ENCODE data around the gene SHCBP1L.
A peak's percentile ranks its signal among the peaks of the same experiment; 100 is the strongest.

SHCBP1L gene

GRCh38 chr1:182867861-182868260, 85.1 kb downstream of the SHCBP1L start:
- peaks cover 26 to 100% of the 10 kb centered on the region in 2 experiments for H3K36me3 ChIP-seq (ENCODE audit: control insufficient read depth in 1 of 2, insufficient read depth in 2 of 2, low read depth in 1 of 2, low read length in 2 of 2)
- no peak overlapping the region for H2BK12ac ChIP-seq (ENCODE audit: low read length in 2 of 2)
- H3K4me3 ChIP-seq (ENCODE audit: insufficient read depth in 1 of 2, low read depth in 1 of 2, low read length in 2 of 2): no peak overlapping the region
- H3K23ac ChIP-seq (ENCODE audit: low read length in 2 of 2): no peak overlapping the region
- H3K79me1 ChIP-seq (replicated peaks; ENCODE audit: low read length, poor library complexity, severe bottlenecking): peaks cover 20% of the 10 kb centered on the region
- no peak overlapping the region for H4K91ac ChIP-seq (ENCODE audit: low read length)
- H3K9me3 ChIP-seq (ENCODE audit: control insufficient read depth, low read length): no peaks in the 10 kb centered on the region
- no peak overlapping the region for H2AFZ ChIP-seq (ENCODE audit: low read depth, low read length)
- no peaks in the 10 kb centered on the region for H3K27me3 ChIP-seq (ENCODE audit: control insufficient read depth in 1 of 2, insufficient read depth in 1 of 2, low read length in 2 of 2)
- no peak overlapping the region for H4K8ac ChIP-seq (ENCODE audit: low read length)
- no peak overlapping the region for H3K4ac ChIP-seq (ENCODE audit: low read depth in 1 of 2, low read length in 2 of 2)
- no peak for DNase-seq
- H2BK5ac ChIP-seq (ENCODE audit: low read depth, low read length, poor library complexity, severe bottlenecking): no peak overlapping the region
- H3K18ac ChIP-seq (ENCODE audit: low read depth in 1 of 2, low read length in 2 of 2): no peak overlapping the region
- no peak overlapping the region for H2BK15ac ChIP-seq (ENCODE audit: low read depth, poor library complexity, severe bottlenecking)
- H3K4me2 ChIP-seq (ENCODE audit: low read length, poor library complexity, severe bottlenecking): no peak overlapping the region
- no peak overlapping the region for H2BK120ac ChIP-seq (ENCODE audit: low read depth, low read length)
- H3K4me1 ChIP-seq (ENCODE audit: control insufficient read depth, insufficient read depth, low read depth, low read length): no peaks in the 10 kb centered on the region
- no peak overlapping the region for H3K14ac ChIP-seq (ENCODE audit: low read length in 2 of 2)
- H2AK5ac ChIP-seq (ENCODE audit: low read length, severe bottlenecking): no peak overlapping the region
- H3K9ac ChIP-seq (ENCODE audit: low read length): no peak overlapping the region
- no peak overlapping the region for H3K27ac ChIP-seq (ENCODE audit: low read length, poor library complexity, severe bottlenecking)

- Histone ChIP-seq H3K79me1 (replicated peaks; ENCODE audit: low read length, poor library complexity, severe bottlenecking) (peaks cover 13% of the 10 kb centered on the region), H3K9me3 (ENCODE audit: control insufficient read depth, low read length) (no peaks in the 10 kb centered on the region), H3K14ac (ENCODE audit: low read length in 2 of 2) (no peak overlapping the region), H4K8ac (ENCODE audit: low read length) (no peak overlapping the region), H3K9ac (ENCODE audit: low read length) (no peak overlapping the region), H3K27ac (ENCODE audit: low read length, poor library complexity, severe bottlenecking) (no peak overlapping the region), H3K4me1 (ENCODE audit: control insufficient read depth, insufficient read depth, low read depth, low read length) (no peaks in the 10 kb centered on the region), H3K36me3 (ENCODE audit: control insufficient read depth in 1 of 2, insufficient read depth in 2 of 2, low read depth in 1 of 2, low read length in 2 of 2) (peaks cover 16 to 100% of the 10 kb centered on the region in 2 experiments), H4K91ac (ENCODE audit: low read length) (no peak overlapping the region), H2BK120ac (ENCODE audit: low read depth, low read length) (no peak overlapping the region), H2AFZ (ENCODE audit: low read depth, low read length) (no peak overlapping the region), H2BK15ac (ENCODE audit: low read depth, poor library complexity, severe bottlenecking) (no peak overlapping the region), H3K4me2 (ENCODE audit: low read length, poor library complexity, severe bottlenecking) (no peak overlapping the region), H3K27me3 (ENCODE audit: control insufficient read depth in 1 of 2, insufficient read depth in 1 of 2, low read length in 2 of 2) (no peaks in the 10 kb centered on the region), H3K4ac (ENCODE audit: low read depth in 1 of 2, low read length in 2 of 2) (no peak overlapping the region), H2BK5ac (ENCODE audit: low read depth, low read length, poor library complexity, severe bottlenecking) (no peak overlapping the region), H3K23ac (ENCODE audit: low read length in 2 of 2) (no peak overlapping the region), H3K4me3 (ENCODE audit: insufficient read depth in 1 of 2, low read depth in 1 of 2, low read length in 2 of 2) (no peak overlapping the region), H2BK12ac (ENCODE audit: low read length in 2 of 2) (no peak overlapping the region), H2AK5ac (ENCODE audit: low read length, severe bottlenecking) (no peak overlapping the region), H3K18ac (ENCODE audit: low read depth in 1 of 2, low read length in 2 of 2) (no peak overlapping the region)
- 97% methylated on average over 4 of the region's 5 CpGs for WGBS
- DNase-seq: no peak
Measured at GRCh38 chr1:182863940-182864339, 89.0 kb downstream of the SHCBP1L start.

- DNase-seq: no peak
Measured at GRCh38 chr1:182862827-182863226, 90.1 kb downstream of the SHCBP1L start.

GRCh38 chr1:182861994-182862393, 91.0 kb downstream of the SHCBP1L start:
- no peak overlapping the region for H3K4me2 ChIP-seq (ENCODE audit: low read length, poor library complexity, severe bottlenecking)
- H3K23ac ChIP-seq (ENCODE audit: low read length in 2 of 2): no peak overlapping the region
- H3K27me3 ChIP-seq (ENCODE audit: control insufficient read depth in 1 of 2, insufficient read depth in 1 of 2, low read length in 2 of 2): no peaks in the 10 kb centered on the region
- H4K8ac ChIP-seq (ENCODE audit: low read length): no peak overlapping the region
- H3K9me3 ChIP-seq (ENCODE audit: control insufficient read depth, low read length): no peaks in the 10 kb centered on the region
- H4K91ac ChIP-seq (ENCODE audit: low read length): no peak overlapping the region
- no peak overlapping the region for H2BK5ac ChIP-seq (ENCODE audit: low read depth, low read length, poor library complexity, severe bottlenecking)
- no peak overlapping the region for H2BK15ac ChIP-seq (ENCODE audit: low read depth, poor library complexity, severe bottlenecking)
- H3K4ac ChIP-seq (ENCODE audit: low read depth in 1 of 2, low read length in 2 of 2): no peak overlapping the region
- no peak overlapping the region for H3K18ac ChIP-seq (ENCODE audit: low read depth in 1 of 2, low read length in 2 of 2)
- H2BK120ac ChIP-seq (ENCODE audit: low read depth, low read length): no peak overlapping the region
- no peak overlapping the region for H2AK5ac ChIP-seq (ENCODE audit: low read length, severe bottlenecking)
- 100% methylated on average over 1 of the region's 2 CpGs for WGBS
- DNase-seq: peak; percentile 55
- no peak overlapping the region for H2AFZ ChIP-seq (ENCODE audit: low read depth, low read length)
- no peak overlapping the region for H3K14ac ChIP-seq (ENCODE audit: low read length in 2 of 2)
- H2BK12ac ChIP-seq (ENCODE audit: low read length in 2 of 2): no peak overlapping the region
- peaks cover 12 to 100% of the 10 kb centered on the region in 2 experiments for H3K36me3 ChIP-seq (ENCODE audit: control insufficient read depth in 1 of 2, insufficient read depth in 2 of 2, low read depth in 1 of 2, low read length in 2 of 2)
- H3K4me1 ChIP-seq (ENCODE audit: control insufficient read depth, insufficient read depth, low read depth, low read length): no peaks in the 10 kb centered on the region
- H3K27ac ChIP-seq (ENCODE audit: low read length, poor library complexity, severe bottlenecking): no peak overlapping the region
- H3K4me3 ChIP-seq (ENCODE audit: insufficient read depth in 1 of 2, low read depth in 1 of 2, low read length in 2 of 2): no peak overlapping the region
- no peak overlapping the region for H3K9ac ChIP-seq (ENCODE audit: low read length)
- H3K79me1 ChIP-seq (replicated peaks; ENCODE audit: low read length, poor library complexity, severe bottlenecking): peaks cover 15% of the 10 kb centered on the region

More at GRCh38 chr1:182862827-182863226, 90.1 kb downstream of the SHCBP1L start:
- no peak overlapping the region for H3K4me3 ChIP-seq (ENCODE audit: insufficient read depth in 1 of 2, low read depth in 1 of 2, low read length in 2 of 2)
- H3K18ac ChIP-seq (ENCODE audit: low read depth in 1 of 2, low read length in 2 of 2): no peak overlapping the region
- WGBS: no CpG with 5 or more reads among the region's 1 CpG
- H3K79me1 ChIP-seq (replicated peaks; ENCODE audit: low read length, poor library complexity, severe bottlenecking): peaks cover 15% of the 10 kb centered on the region
- H2BK12ac ChIP-seq (ENCODE audit: low read length in 2 of 2): no peak overlapping the region
- H2BK5ac ChIP-seq (ENCODE audit: low read depth, low read length, poor library complexity, severe bottlenecking): no peak overlapping the region
- H2AK5ac ChIP-seq (ENCODE audit: low read length, severe bottlenecking): no peak overlapping the region
- no peak overlapping the region for H3K14ac ChIP-seq (ENCODE audit: low read length in 2 of 2)
- no peak overlapping the region for H2BK15ac ChIP-seq (ENCODE audit: low read depth, poor library complexity, severe bottlenecking)
- H3K23ac ChIP-seq (ENCODE audit: low read length in 2 of 2): no peak overlapping the region
- no peak overlapping the region for H4K8ac ChIP-seq (ENCODE audit: low read length)
- H4K91ac ChIP-seq (ENCODE audit: low read length): no peak overlapping the region
- no peak overlapping the region for H2AFZ ChIP-seq (ENCODE audit: low read depth, low read length)
- H3K4me2 ChIP-seq (ENCODE audit: low read length, poor library complexity, severe bottlenecking): no peak overlapping the region
- no peak overlapping the region for H2BK120ac ChIP-seq (ENCODE audit: low read depth, low read length)
- H3K27me3 ChIP-seq (ENCODE audit: control insufficient read depth in 1 of 2, insufficient read depth in 1 of 2, low read length in 2 of 2): no peaks in the 10 kb centered on the region
- H3K4ac ChIP-seq (ENCODE audit: low read depth in 1 of 2, low read length in 2 of 2): no peak overlapping the region
- no peaks in the 10 kb centered on the region for H3K9me3 ChIP-seq (ENCODE audit: control insufficient read depth, low read length)
- no peaks in the 10 kb centered on the region for H3K4me1 ChIP-seq (ENCODE audit: control insufficient read depth, insufficient read depth, low read depth, low read length)
- no peak overlapping the region for H3K27ac ChIP-seq (ENCODE audit: low read length, poor library complexity, severe bottlenecking)
- no peak overlapping the region for H3K9ac ChIP-seq (ENCODE audit: low read length)
- peaks cover 15 to 100% of the 10 kb centered on the region in 2 experiments for H3K36me3 ChIP-seq (ENCODE audit: control insufficient read depth in 1 of 2, insufficient read depth in 2 of 2, low read depth in 1 of 2, low read length in 2 of 2)
